Left ventricle myocardium inferior (tissue), 1 donor: ENCODE measurements around the gene GAL. TPM values are rescaled to one million over a fixed set of nuclear protein-coding genes. Genes with fewer than 3 reads are reported as not detected.

Source experiments
- DNase-seq: peaks from one replicate; pipeline ENCODE4 v3.0.0-alpha.2; 2020
- H3K27ac ChIP-seq: fragments of 200-600 bp; replicated peaks from 2 replicates; pipeline ENCODE4 v1.8.0; 2021
- H3K27me3 ChIP-seq: fragments of 200-600 bp; 2 replicates; pipeline ENCODE4 v1.8.0; 2021; ENCODE audit warnings: low read depth
- H3K36me3 ChIP-seq: fragments of 200-600 bp; 2 replicates; pipeline ENCODE4 v1.8.0; 2021
- H3K4me1 ChIP-seq: fragments of 200-600 bp; 2 replicates; pipeline ENCODE4 v1.8.0; 2021
- H3K4me3 ChIP-seq: fragments of 200-600 bp; 2 replicates; pipeline ENCODE4 v1.8.0; 2021; ENCODE audit warnings: mild to moderate bottlenecking, moderate library complexity
- H3K9me3 ChIP-seq: fragments of 200-600 bp; replicated peaks from 2 replicates; pipeline ENCODE4 v1.8.0; 2021
- CTCF ChIP-seq: fragments of 200-600 bp; IDR thresholded peaks from 2 replicates; pipeline ENCODE4 v1.8.0; 2021; ENCODE audit warnings: antibody characterized with exemption, mild to moderate bottlenecking, borderline replicate concordance
- intact Hi-C: fragments of 100-400 bp; cut with micrococcal nuclease; formaldehyde crosslinking; loops from one replicate; pipeline ENCODE4 v1.11.0; 2022
- total RNA-seq: library from RNA; stranded (reverse); fragmentation: NEBNext Ultra II Directional; extraction: Animal tissue kit (Norgen Biotek cat#: 25700); gene quantifications from one replicate; pipeline ENCODE4 v1.2.1, GENCODE V29; 2021
- donor health status: DM: no; HTN: yes; CAD: no; lungs with severe emphysema.

Gene GAL
- total RNA-seq, 1 donor from 2014 or later = 0.58 TPM

DNA sequence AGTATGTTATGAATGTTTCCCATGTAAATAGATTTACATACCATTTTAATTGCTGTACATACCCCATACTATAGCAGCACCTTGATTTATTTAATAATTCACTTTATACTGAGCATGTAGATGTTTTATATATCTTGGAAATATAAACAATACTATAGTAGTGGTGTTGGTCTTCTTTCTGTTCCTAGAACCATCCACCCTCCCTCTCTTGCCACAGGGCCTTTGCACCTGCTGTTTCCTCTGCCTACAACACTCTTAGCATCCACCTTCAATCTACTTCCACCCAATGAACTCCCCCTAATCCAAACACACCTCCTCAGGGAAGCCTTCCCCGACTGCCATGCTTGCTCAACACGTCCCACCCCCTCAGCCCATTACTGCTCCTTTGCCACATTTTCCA, 36.7 kb downstream of the GAL start:
- no peak for TF ChIP-seq CTCF
- H3K27ac ChIP-seq = no peak overlapping the region
- intact Hi-C loops = no loop called here
- H3K4me3 ChIP-seq = no peak overlapping the region
- no peaks in the 10 kb centered on the region for H3K4me1 ChIP-seq
- H3K36me3 ChIP-seq = no peaks in the 10 kb centered on the region
- H3K9me3 ChIP-seq = peaks cover 10% of the 10 kb centered on the region
- DNase-seq = no peak
- peaks cover 34% of the 10 kb centered on the region for H3K27me3 ChIP-seq

GRCh38 chr11:68722143-68722542, 37.8 kb downstream of the GAL start:
- no peak for DNase-seq
- no peak overlapping the region for H3K27ac ChIP-seq
- TF ChIP-seq CTCF = no peak
- H3K27me3 ChIP-seq = peaks cover 24% of the 10 kb centered on the region
- H3K36me3 ChIP-seq = no peaks in the 10 kb centered on the region
- intact Hi-C loops = no loop called here
- H3K4me3 ChIP-seq = no peak overlapping the region
- peaks cover 10% of the 10 kb centered on the region for H3K9me3 ChIP-seq
- no peaks in the 10 kb centered on the region for H3K4me1 ChIP-seq

DNA sequence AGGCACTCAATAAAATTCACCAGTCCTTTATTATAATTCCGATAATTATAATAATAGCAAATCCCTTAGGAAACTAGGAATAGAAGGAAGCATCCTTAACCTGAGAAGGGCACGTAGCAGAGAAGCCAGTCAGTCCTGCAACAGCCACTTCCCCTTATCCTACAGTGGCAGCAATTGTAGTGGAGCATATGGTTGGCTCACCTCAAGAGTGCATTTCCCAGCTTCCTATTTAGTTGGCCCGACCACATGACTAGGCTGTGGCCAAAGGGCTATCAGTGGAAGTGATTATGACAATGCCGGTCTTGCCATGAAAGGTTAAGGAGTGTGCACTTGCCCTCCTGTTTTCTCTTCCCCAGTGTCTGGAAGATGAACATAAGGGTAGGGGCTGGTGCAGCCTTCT, 39.9 kb downstream of the GAL start:
- Histone ChIP-seq H3K27ac (no peak overlapping the region), H3K4me1 (no peaks in the 10 kb centered on the region), H3K4me3 (no peak overlapping the region), H3K27me3 (peaks cover 11% of the 10 kb centered on the region), H3K36me3 (no peaks in the 10 kb centered on the region), H3K9me3 (peaks cover 10% of the 10 kb centered on the region)
- no peak for DNase-seq
- no peak for TF ChIP-seq CTCF
- intact Hi-C loops = no loop called here

DNA sequence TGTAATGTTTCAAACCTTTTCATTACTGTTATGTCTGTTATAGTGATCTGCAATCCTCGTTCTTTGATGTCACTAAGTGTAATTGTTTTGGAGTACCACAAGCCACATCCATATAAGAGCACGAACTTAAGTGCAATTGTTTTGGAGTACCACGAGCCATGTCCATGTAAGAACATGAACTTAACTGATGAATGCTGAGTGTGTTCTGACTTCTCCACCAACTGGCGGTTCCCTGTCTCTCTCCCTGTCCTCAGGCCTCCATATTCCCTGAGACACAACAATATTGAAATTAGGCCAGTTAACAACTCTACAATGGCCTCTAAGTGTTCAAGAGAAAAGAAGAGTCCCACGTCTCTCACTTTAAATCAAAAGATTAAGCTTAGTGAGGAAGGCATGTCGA, 43.4 kb downstream of the GAL start:
- intact Hi-C loops = no loop called here
- no peaks in the 10 kb centered on the region for H3K9me3 ChIP-seq
- H3K4me3 ChIP-seq = no peak overlapping the region
- no peak overlapping the region for H3K27ac ChIP-seq
- H3K4me1 ChIP-seq = no peaks in the 10 kb centered on the region
- no peaks in the 10 kb centered on the region for H3K36me3 ChIP-seq
- DNase-seq = no peak
- TF ChIP-seq CTCF = peak; percentile 28
- H3K27me3 ChIP-seq = no peaks in the 10 kb centered on the region

DNA sequence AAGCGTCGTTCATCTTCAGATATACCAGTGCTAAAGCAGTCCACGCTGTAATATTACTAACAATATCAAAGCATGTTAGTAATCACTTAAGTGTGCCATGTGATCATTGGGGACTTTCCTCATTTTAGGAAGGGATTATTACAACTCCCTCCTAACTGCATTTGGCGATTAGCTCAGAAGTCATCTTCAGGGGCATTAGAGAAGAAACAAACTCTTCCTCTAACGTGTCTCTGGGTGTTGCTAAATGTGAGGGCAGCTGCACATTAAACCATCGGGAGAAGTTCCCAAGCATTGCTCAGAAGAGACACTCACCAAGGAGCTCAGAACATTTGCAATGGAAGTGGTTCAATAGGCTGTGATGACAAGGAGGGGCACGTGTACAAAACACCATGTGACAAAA, 49.8 kb downstream of the GAL start:
- Histone ChIP-seq H3K36me3 (no peaks in the 10 kb centered on the region), H3K4me3 (no peak overlapping the region), H3K9me3 (no peaks in the 10 kb centered on the region), H3K27ac (no peak overlapping the region), H3K27me3 (no peaks in the 10 kb centered on the region), H3K4me1 (no peaks in the 10 kb centered on the region)
- no peak for TF ChIP-seq CTCF
- intact Hi-C loops = no loop called here
- no peak for DNase-seq

DNA sequence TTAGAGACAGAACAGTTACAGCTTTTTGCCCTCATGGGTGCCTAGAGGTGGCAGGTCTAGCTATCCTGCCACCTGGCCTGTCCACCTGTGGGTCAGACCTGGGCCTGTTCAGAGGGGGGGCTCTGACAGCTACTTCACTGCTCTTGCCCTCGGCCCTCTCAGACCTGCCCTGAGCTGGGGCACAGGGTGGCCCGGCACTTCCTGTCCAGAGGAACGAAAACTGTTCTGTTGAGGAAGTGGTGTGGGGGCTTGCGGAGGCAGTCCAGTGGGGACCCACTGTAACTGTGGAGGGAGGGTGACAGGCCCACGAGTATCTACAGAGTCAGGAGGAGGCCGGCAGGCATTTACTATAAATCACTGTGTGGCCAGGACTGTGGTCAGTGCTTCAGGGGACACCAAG, 50.8 kb downstream of the GAL start:
- no peaks in the 10 kb centered on the region for H3K27me3 ChIP-seq
- no peak for TF ChIP-seq CTCF
- H3K36me3 ChIP-seq = no peaks in the 10 kb centered on the region
- H3K4me3 ChIP-seq = no peak overlapping the region
- H3K4me1 ChIP-seq = no peaks in the 10 kb centered on the region
- DNase-seq = no peak
- intact Hi-C loops = no loop called here
- H3K27ac ChIP-seq = no peak overlapping the region
- no peaks in the 10 kb centered on the region for H3K9me3 ChIP-seq
